ENCODE measurements around the gene CLASP1.
"Not testable (repeated sequence)": the region's sequence is repeated elsewhere in the genome, so short reads cannot be mapped to it uniquely, and the experiment has no call there.

The CLASP1 gene

GRCh38 chr2:121576263-121576662 is 73.0 kb downstream of the CLASP1 start:
- no peak for DNase-seq

- no peak for DNase-seq
Observed at GRCh38 chr2:121575800-121576199, 73.5 kb downstream of the CLASP1 start.

GRCh38 chr2:121570667-121571055 is 78.6 kb downstream of the CLASP1 start:
- DNase-seq, result no peak

GRCh38 chr2:121570036-121570666 is 79.1 kb downstream of the CLASP1 start:
- no peak for DNase-seq

- no peak for DNase-seq
Observed at GRCh38 chr2:121567957-121568409, 81.3 kb downstream of the CLASP1 start.

- DNase-seq, result no peak
Observed at GRCh38 chr2:121567452-121567851, 81.8 kb downstream of the CLASP1 start.

GRCh38 chr2:121565389-121566250 is 83.6 kb downstream of the CLASP1 start:
- no peak for DNase-seq

GRCh38 chr2:121564905-121565304 is 84.4 kb downstream of the CLASP1 start:
- no peak for DNase-seq

- not testable (repeated sequence) for DNase-seq
Observed at GRCh38 chr2:121563754-121564153, 85.5 kb downstream of the CLASP1 start.

- no peak for DNase-seq
Observed at GRCh38 chr2:121562269-121563176, 86.7 kb downstream of the CLASP1 start.

GRCh38 chr2:121561617-121562268 is 87.5 kb downstream of the CLASP1 start:
- DNase-seq, result no peak

- no peak for DNase-seq
Observed at GRCh38 chr2:121558329-121558728, 90.9 kb downstream of the CLASP1 start.

GRCh38 chr2:121555008-121555407 is 94.3 kb downstream of the CLASP1 start:
- no peak for DNase-seq

- DNase-seq, result not testable (repeated sequence)
Observed at GRCh38 chr2:121552477-121553180, 96.6 kb downstream of the CLASP1 start.

GRCh38 chr2:121550669-121551068 is 98.6 kb downstream of the CLASP1 start:
- no peak for DNase-seq

GRCh38 chr2:121547646-121548045 is 101.6 kb downstream of the CLASP1 start:
- no peak for DNase-seq

- DNase-seq, result no peak
Observed at GRCh38 chr2:121545913-121546312, 103.3 kb downstream of the CLASP1 start.

GRCh38 chr2:121545257-121545656 is 104.0 kb downstream of the CLASP1 start:
- no peak for DNase-seq

- no peak for DNase-seq
Observed at GRCh38 chr2:121541495-121541894, 107.8 kb downstream of the CLASP1 start.

GRCh38 chr2:121539750-121540469 is 109.4 kb downstream of the CLASP1 start:
- DNase-seq, result no peak

GRCh38 chr2:121536850-121537557 is 112.3 kb downstream of the CLASP1 start:
- no peak for DNase-seq

Data from activated CD8-positive, alpha-beta memory T cell treated with anti-CD3 and anti-CD28 coated beads, Interleukin-2, amount 50 U/mL, for 48 hours (primary cell).